Measurements from ENCODE around the gene IL19. TPM values are rescaled to one million over a fixed set of nuclear protein-coding genes. Genes with fewer than 3 reads are reported as not detected.

The IL19 gene
- total and polyA plus RNA-seq, 9 of the 15 experiments (the other 6 are each of a cell fraction or from before 2014, with no cell fraction given): not detected

- peak; percentile 77 to 92 for TF ChIP-seq SRF (CRISPR knock-in tag; IDR thresholded peaks at IDR 0.05)
- peak; percentile 90 for TF ChIP-seq HMG20A (CRISPR knock-in tag; conservative IDR thresholded peaks at IDR 0.05)
- no peak; the same call in 1 of the 2 replicates for TF ChIP-seq TEAD2 (tag; IDR thresholded peaks at IDR 0.05)
- no peak for TF ChIP-seq RAD21 (CRISPR knock-in tag; conservative IDR thresholded peaks at IDR 0.05 in 1 of 2, IDR thresholded peaks at IDR 0.05 in 1 of 2)
- no peak for TF ChIP-seq POLR2G (IDR thresholded peaks at IDR 0.05; ENCODE audit: low read depth, low read length)
- peak in 1 of 2 experiments; percentile 76; a peak in 1 of 4 replicates for TF ChIP-seq NONO (IDR thresholded peaks at IDR 0.05; ENCODE audit: low read depth in 2 of 2, low read length in 1 of 2)
- no peak for TF ChIP-seq KLF1 (tag; IDR thresholded peaks at IDR 0.05)
- no peak for TF ChIP-seq CCAR2 (IDR thresholded peaks at IDR 0.05; ENCODE audit: low read depth, low read length)
- TF ChIP-seq ZEB2 (IDR thresholded peaks at IDR 0.05): 0 out of 2 replicates have a peak, but pooled peaks have one; percentile 61
- TF ChIP-seq MYC (IDR thresholded peaks at IDR 0.05; ENCODE audit: low read depth, low read length): 0 out of 2 replicates have a peak, but pooled peaks have one; percentile 13
- no peak for TF ChIP-seq MYC (CRISPR knock-in tag; IDR thresholded peaks at IDR 0.05; ENCODE audit: borderline replicate concordance, low read depth)
- TF ChIP-seq PRPF4 (IDR thresholded peaks at IDR 0.05; ENCODE audit: insufficient read depth, low read depth, low read length, poor library complexity, severe bottlenecking): no peak
- TF ChIP-seq RAD51 (IDR thresholded peaks at IDR 0.05; ENCODE audit: borderline replicate concordance, low read depth): no peak
- TF ChIP-seq SOX6 (IDR thresholded peaks at IDR 0.05): peak; percentile 94
- TF ChIP-seq, protein P1, sequence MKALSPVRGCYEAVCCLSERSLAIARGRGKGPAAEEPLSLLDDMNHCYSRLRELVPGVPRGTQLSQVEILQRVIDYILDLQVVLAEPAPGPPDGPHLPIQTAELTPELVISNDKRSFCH (CRISPR knock-in tag; IDR thresholded peaks at IDR 0.05): no peak
- TF ChIP-seq, protein P1 (tag; IDR thresholded peaks at IDR 0.05): peak; percentile 96
- no peak for TF ChIP-seq KAT7 (CRISPR knock-in tag; IDR thresholded peaks at IDR 0.05; ENCODE audit: borderline replicate concordance)
- TF ChIP-seq PYGO2 (tag; IDR thresholded peaks at IDR 0.05): no peak
- no peak for TF ChIP-seq PCBP1 (IDR thresholded peaks at IDR 0.05; ENCODE audit: low read depth, low read length, poor library complexity, severe bottlenecking)
- TF ChIP-seq EGR1 (conservative IDR thresholded peaks at IDR 0.05): peak; percentile 72
- TF ChIP-seq MAZ (CRISPR knock-in tag; conservative IDR thresholded peaks at IDR 0.05 in 1 of 2, IDR thresholded peaks at IDR 0.05 in 1 of 2): peak; percentile 62 to 76
- TF ChIP-seq GATAD2A (IDR thresholded peaks at IDR 0.05): no peak
- peak; percentile 97 for TF ChIP-seq NFIC (IDR thresholded peaks at IDR 0.05)
- no peak for TF ChIP-seq SIX5 (IDR thresholded peaks at IDR 0.05; ENCODE audit: borderline replicate concordance in 1 of 2, insufficient read depth in 1 of 2, low read depth in 1 of 2, low read length in 2 of 2)
- TF ChIP-seq, protein P2, sequence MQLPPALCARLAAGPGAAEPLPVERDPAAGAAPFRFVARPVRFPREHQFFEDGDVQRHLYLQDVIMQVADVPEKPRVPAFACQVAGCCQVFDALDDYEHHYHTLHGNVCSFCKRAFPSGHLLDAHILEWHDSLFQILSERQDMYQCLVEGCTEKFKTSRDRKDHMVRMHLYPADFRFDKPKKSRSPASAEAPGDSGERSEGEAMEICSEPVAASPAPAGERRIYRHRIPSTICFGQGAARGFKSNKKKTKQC (CRISPR knock-in tag; IDR thresholded peaks at IDR 0.05): no peak
- no peak for TF ChIP-seq SAFB (IDR thresholded peaks at IDR 0.05; ENCODE audit: borderline replicate concordance, low read depth, low read length)
- TF ChIP-seq ZNF146 (CRISPR knock-in tag; IDR thresholded peaks at IDR 0.05; ENCODE audit: unreplicated experiment): no peak
- TF ChIP-seq NR0B1 (IDR thresholded peaks at IDR 0.05; ENCODE audit: partially characterized antibody): no peak
Observed at GRCh38 chr1:206735553-206736031, 35.0 kb upstream of the IL19 start (continued).

All from K562 (cell line).